Activated CD4-positive, alpha-beta T cell treated with anti-CD3 and anti-CD28 coated beads for 36 hours (primary cell): ENCODE measurements around the gene HDHD3. TPM values are rescaled to one million over a fixed set of nuclear protein-coding genes. Genes with fewer than 3 reads are reported as not detected.

ENCODE experiments used
- ATAC-seq: fragments of 200-7000 bp; cut with Tn5 transposase; one replicate; pipeline ENCODE4 v1.10.0; 2021; ENCODE audit warnings: mild to moderate bottlenecking, moderate library complexity
- CTCF ChIA-PET: fragments of 350-600 bp; sonication (Branson Sonifier 250); formaldehyde crosslinking; loops from one replicate; lab custom pipeline; 2021; ENCODE audit warnings: antibody characterized with exemption; lab: Charles Lee
- POLR2A ChIA-PET: fragments of 350-600 bp; sonication (Branson Sonifier 250); formaldehyde crosslinking; loops from one replicate; lab custom pipeline; 2021; ENCODE audit warnings: antibody characterized with exemption, inconsistent platforms; lab: Charles Lee
- DNase-seq: peaks from one replicate; pipeline ENCODE4 v3.0.0-alpha.2; 2020
- H3K27ac Mint-ChIP-seq: one replicate; pipeline ENCODE4 v1.8.0; 2021; ENCODE audit warnings: mixed read lengths
- H3K27me3 Mint-ChIP-seq: one replicate; pipeline ENCODE4 v1.8.0; 2021; ENCODE audit warnings: mixed read lengths
- H3K36me3 Mint-ChIP-seq: one replicate; pipeline ENCODE4 v1.8.0; 2021; ENCODE audit warnings: low read depth, mixed read lengths
- H3K4me1 Mint-ChIP-seq: one replicate; pipeline ENCODE4 v1.8.0; 2021; ENCODE audit warnings: mixed read lengths
- H3K4me3 Mint-ChIP-seq: one replicate; pipeline ENCODE4 v1.8.0; 2021; ENCODE audit warnings: mild to moderate bottlenecking, moderate library complexity, mixed read lengths
- H3K9me3 Mint-ChIP-seq: one replicate; pipeline ENCODE4 v1.8.0; 2021; ENCODE audit warnings: low read depth, mixed read lengths
- intact Hi-C, 2 experiments: fragments of 100-400 bp; cut with DNase I in 1 of 2; cut with micrococcal nuclease in 1 of 2; formaldehyde crosslinking; loops; one replicate each; pipeline versions ENCODE4 v1.14.2 to v1.15.1; 2022 to 2024; cut with DNase I, micrococcal nuclease
- total RNA-seq, 2 experiments: library from RNA; stranded (reverse); gene quantifications; one replicate each; pipeline ENCODE4 v1.2.3, GENCODE V29; 2021

HDHD3 gene
- total RNA-seq, 2 experiments from 2014 or later: 12.7 to 16.5 TPM

- H3K9me3 Mint-ChIP-seq: no peaks in the 10 kb centered on the region
- ATAC-seq (no peak), DNase-seq (no peak)
- intact Hi-C loops: no loop called here
- CTCF ChIA-PET: no interaction called here
- H3K27me3 Mint-ChIP-seq: no peaks in the 10 kb centered on the region
- H3K4me3 Mint-ChIP-seq: no peak overlapping the region
- no peaks in the 10 kb centered on the region for H3K36me3 Mint-ChIP-seq
- H3K4me1 Mint-ChIP-seq: no peaks in the 10 kb centered on the region
- no peak overlapping the region for H3K27ac Mint-ChIP-seq
- POLR2A ChIA-PET: no interaction called here
Measured at GRCh38 chr9:113331780-113332179, 45.0 kb downstream of the HDHD3 start.

- ATAC-seq: no peak
- DNase-seq: no peak
- ChIA-PET POLR2A (no interaction called here), CTCF (interaction anchor here (0.5 to 1.9 kb wide), 3 partner anchors 8 to 44 kb away, joined by 3 to 5 read pairs (median 3); partner anchors contain the start of gene WDR31)
- no peaks in the 10 kb centered on the region for H3K9me3 Mint-ChIP-seq
- no peaks in the 10 kb centered on the region for H3K4me1 Mint-ChIP-seq
- H3K4me3 Mint-ChIP-seq: no peak overlapping the region
- H3K27ac Mint-ChIP-seq: no peak overlapping the region
- no peaks in the 10 kb centered on the region for H3K27me3 Mint-ChIP-seq
- H3K36me3 Mint-ChIP-seq: no peaks in the 10 kb centered on the region
- intact Hi-C loops: no loop called here
Measured at GRCh38 chr9:113328045-113328782, 48.6 kb downstream of the HDHD3 start.

GRCh38 chr9:113326230-113326629 lies 50.6 kb downstream of the HDHD3 start:
- no peaks in the 10 kb centered on the region for H3K36me3 Mint-ChIP-seq
- CTCF ChIA-PET: interaction anchor here (0.7 to 1.1 kb wide), 4 partner anchors 13 to 168 kb away, joined by 3 to 4 read pairs (median 3); no protein-coding TSS in a partner anchor
- H3K27me3 Mint-ChIP-seq: no peaks in the 10 kb centered on the region
- POLR2A ChIA-PET: no interaction called here
- H3K4me3 Mint-ChIP-seq: no peak overlapping the region
- DNase-seq (no peak), ATAC-seq (no peak)
- intact Hi-C loops: no loop called here
- no peaks in the 10 kb centered on the region for H3K4me1 Mint-ChIP-seq
- no peak overlapping the region for H3K27ac Mint-ChIP-seq
- H3K9me3 Mint-ChIP-seq: no peaks in the 10 kb centered on the region

Other genes starting within 250 kb of the HDHD3 start
- 1 to 10 TPM; 2.7 to 3.2 TPM for gene SLC31A2, start 226.0 kb downstream of the HDHD3 start, total RNA-seq
- 10 to 100 TPM; 34.0 to 44.2 TPM for gene FKBP15, start 155.7 kb downstream of the HDHD3 start, total RNA-seq
- 10 to 100 TPM; 14.8 to 18.2 TPM for gene SLC31A1, start 155.4 kb downstream of the HDHD3 start, total RNA-seq
- 10 to 100 TPM; 27.5 to 44.2 TPM for gene CDC26, start 101.4 kb downstream of the HDHD3 start, total RNA-seq
- gene PRPF4, start 101.3 kb downstream of the HDHD3 start, total RNA-seq: 10 to 100 TPM; 51.5 to 53.1 TPM
- gene RNF183, start 73.6 kb downstream of the HDHD3 start, total RNA-seq: under 1 TPM; 0.37 to 0.64 TPM
- 1 to 10 TPM; 1.7 to 2.1 TPM for gene WDR31, start 36.7 kb downstream of the HDHD3 start, total RNA-seq
- 1 to 10 TPM; 5.7 to 6.6 TPM for gene BSPRY, start 27.4 kb downstream of the HDHD3 start, total RNA-seq
- 10 to 100 TPM; 20.2 to 30.1 TPM for gene ALAD, start 24.3 kb upstream of the HDHD3 start, total RNA-seq
- gene POLE3, start 33.7 kb upstream of the HDHD3 start, total RNA-seq: 10 to 100 TPM; 53.3 to 57.4 TPM
- 1 to 10 TPM in 1 of 2 experiments, under 1 TPM in 1; 0.91 to 1.1 TPM for gene C9orf43, start 33.8 kb upstream of the HDHD3 start, total RNA-seq
- gene RGS3, start 86.7 kb upstream of the HDHD3 start, total RNA-seq: 10 to 100 TPM; 55.9 to 62.2 TPM